Measurements from ENCODE around the gene MGME1. TPM values are rescaled to one million over a fixed set of nuclear protein-coding genes. Genes with fewer than 3 reads are reported as not detected.

The MGME1 gene
- total and polyA plus RNA-seq, 9 of the 15 experiments (the other 6 are each of a cell fraction or from before 2014, with no cell fraction given): 13.4 to 45.1 (median 30.6) TPM

- TF ChIP-seq, protein P1, sequence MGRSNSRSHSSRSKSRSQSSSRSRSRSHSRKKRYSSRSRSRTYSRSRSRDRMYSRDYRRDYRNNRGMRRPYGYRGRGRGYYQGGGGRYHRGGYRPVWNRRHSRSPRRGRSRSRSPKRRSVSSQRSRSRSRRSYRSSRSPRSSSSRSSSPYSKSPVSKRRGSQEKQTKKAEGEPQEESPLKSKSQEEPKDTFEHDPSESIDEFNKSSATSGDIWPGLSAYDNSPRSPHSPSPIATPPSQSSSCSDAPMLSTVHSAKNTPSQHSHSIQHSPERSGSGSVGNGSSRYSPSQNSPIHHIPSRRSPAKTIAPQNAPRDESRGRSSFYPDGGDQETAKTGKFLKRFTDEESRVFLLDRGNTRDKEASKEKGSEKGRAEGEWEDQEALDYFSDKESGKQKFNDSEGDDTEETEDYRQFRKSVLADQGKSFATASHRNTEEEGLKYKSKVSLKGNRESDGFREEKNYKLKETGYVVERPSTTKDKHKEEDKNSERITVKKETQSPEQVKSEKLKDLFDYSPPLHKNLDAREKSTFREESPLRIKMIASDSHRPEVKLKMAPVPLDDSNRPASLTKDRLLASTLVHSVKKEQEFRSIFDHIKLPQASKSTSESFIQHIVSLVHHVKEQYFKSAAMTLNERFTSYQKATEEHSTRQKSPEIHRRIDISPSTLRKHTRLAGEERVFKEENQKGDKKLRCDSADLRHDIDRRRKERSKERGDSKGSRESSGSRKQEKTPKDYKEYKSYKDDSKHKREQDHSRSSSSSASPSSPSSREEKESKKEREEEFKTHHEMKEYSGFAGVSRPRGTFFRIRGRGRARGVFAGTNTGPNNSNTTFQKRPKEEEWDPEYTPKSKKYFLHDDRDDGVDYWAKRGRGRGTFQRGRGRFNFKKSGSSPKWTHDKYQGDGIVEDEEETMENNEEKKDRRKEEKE (IDR thresholded peaks at IDR 0.05; ENCODE audit: borderline replicate concordance in 1 of 2, control insufficient read depth in 1 of 2, low read depth in 2 of 2, low read length in 1 of 2): no peak
Observed at GRCh38 chr20:17933121-17933520, 35.7 kb upstream of the MGME1 start (continued).

DNA sequence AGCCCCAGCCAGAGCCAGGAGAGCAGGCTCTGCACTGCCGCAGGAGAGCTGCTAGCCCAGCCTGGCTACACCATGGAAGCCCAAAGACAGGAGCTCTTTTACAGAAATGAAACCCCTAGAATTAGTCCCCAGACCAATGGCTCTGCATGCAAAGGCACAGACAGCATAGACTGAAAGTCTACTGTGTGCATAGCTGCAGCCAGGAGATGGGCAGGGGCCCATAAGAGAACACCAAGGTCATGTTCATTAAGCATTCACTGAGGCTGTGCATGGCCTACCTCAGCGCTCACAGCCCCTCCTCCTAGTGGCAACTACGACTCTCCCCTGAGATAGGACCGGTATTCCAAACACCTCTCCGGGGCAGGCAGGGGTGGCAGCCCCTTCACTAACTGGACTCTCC lies 35.1 kb upstream of the MGME1 start:
- CTCF ChIA-PET (ENCODE audit: low intra/inter-chr PET ratio): no interaction called here
- TF ChIP-seq ID3 (CRISPR knock-in tag; IDR thresholded peaks at IDR 0.05) (no peak), ID3 (tag; IDR thresholded peaks at IDR 0.05) (no peak), NR1H2 (CRISPR knock-in tag; IDR thresholded peaks at IDR 0.05) (no peak), ZNF778 (CRISPR knock-in tag; IDR thresholded peaks at IDR 0.05) (no peak), NCOA6 (IDR thresholded peaks at IDR 0.05) (no peak)

More for the DNA sequence above, 35.1 kb upstream of the MGME1 start:
- Histone ChIP-seq H3K36me3 (ENCODE audit: control insufficient read depth, insufficient read depth, low read length) (no peaks in the 10 kb centered on the region), H3K9ac (ENCODE audit: insufficient read depth in 1 of 2, low read depth in 2 of 2, low read length in 2 of 2) (0 out of 4 replicates have a peak overlapping the region, but pooled peaks of 1 of the 2 experiments have one; percentile 5), H3K27me3 (ENCODE audit: control insufficient read depth in 2 of 2, insufficient read depth in 2 of 2, low read length in 2 of 2) (no peaks in the 10 kb centered on the region), H4K20me1 (replicated peaks; ENCODE audit: control insufficient read depth, insufficient read depth, low read length) (no peaks in the 10 kb centered on the region), H2AFZ (ENCODE audit: low read depth, low read length) (no peak overlapping the region), H3K27ac (ENCODE audit: extremely low read depth, low read depth, low read length) (no peak overlapping the region), H3K4me3 (no peak overlapping the region), H3K4me1 (replicated peaks in 1 of 2; ENCODE audit: control insufficient read depth in 2 of 2, insufficient read depth in 2 of 2, low read length in 2 of 2) (peaks cover 7 to 14% of the 10 kb centered on the region in 2 experiments; a peak in 4 of 5 replicates), H3K9me3 (replicated peaks; ENCODE audit: control insufficient read depth, insufficient read depth, low read depth, low read length) (no peaks in the 10 kb centered on the region), H3K79me2 (ENCODE audit: control insufficient read depth, insufficient read depth, low read length) (no peaks in the 10 kb centered on the region), H3K4me2 (ENCODE audit: insufficient read depth, low read length) (no peak overlapping the region), H3K9me1 (ENCODE audit: control insufficient read depth, insufficient read depth, low read length) (no peaks in the 10 kb centered on the region)
- FAIRE-seq (no peak), DNase-seq (ENCODE audit: extremely low read depth in 1 of 4, low spot score in 3 of 4) (no peak), ATAC-seq (no peak)
- BruUV-seq (replicated peaks): no TSS peak
- intact Hi-C loops (cut with micrococcal nuclease): no loop called here
- 53% methylated on average over 5 of the region's 5 CpGs for WGBS (ENCODE audit: insufficient coverage, low coverage, missing lambda C conversion rate)
- in situ Hi-C loops (cut with MboI): no loop called here
- POLR2A ChIA-PET: no interaction called here
